ENCODE measurements around the gene NKIRAS2. TPM values are rescaled to one million over a fixed set of nuclear protein-coding genes. Genes with fewer than 3 reads are reported as not detected.

Gene NKIRAS2
- total RNA-seq, 6 experiments from 2014 or later, result 37.1 to 43.9 (median 40.3) TPM

- Mint-ChIP-seq H3K4me3 (no peak overlapping the region), H3K36me3 (ENCODE audit: low read depth) (peaks cover 6% of the 10 kb centered on the region; the same call in 1 of the 2 replicates), H3K27ac (no peak overlapping the region), H3K27me3 (ENCODE audit: insufficient read depth) (peaks cover 19% of the 10 kb centered on the region), H3K9me3 (no peaks in the 10 kb centered on the region), H3K4me1 (ENCODE audit: low read depth) (peaks cover 33% of the 10 kb centered on the region)
- no peak for DNase-seq
- TF ChIP-seq CTCF (IDR thresholded peaks at IDR 0.05), result peak; percentile 50; the same call in 1 of the 2 replicates
Measured at GRCh38 chr17:42027961-42028790, 8.3 kb downstream of the NKIRAS2 start.

DNA sequence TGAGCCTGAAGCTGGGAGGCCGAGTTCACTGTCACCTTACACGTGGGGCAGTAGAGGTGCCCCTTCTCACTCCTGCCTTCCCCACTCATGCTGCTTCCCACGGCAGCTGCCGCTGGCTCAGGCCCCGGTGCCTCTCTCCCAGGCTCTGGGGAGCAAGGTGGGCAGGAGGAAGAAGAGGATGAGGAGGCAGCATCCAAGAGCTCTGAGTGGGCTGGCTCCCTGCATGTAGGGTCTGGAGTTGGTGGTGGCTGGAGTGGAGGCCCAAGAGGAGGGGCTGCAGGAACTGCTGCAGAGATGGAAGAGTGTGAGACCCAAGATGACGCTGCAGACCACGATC is 8.9 kb downstream of the NKIRAS2 start:
- peaks cover 21% of the 10 kb centered on the region for H3K27me3 Mint-ChIP-seq (ENCODE audit: insufficient read depth)
- TF ChIP-seq CTCF (IDR thresholded peaks at IDR 0.05), result 0 out of 2 replicates have a peak, but pooled peaks have one; percentile 4
- peaks cover 30% of the 10 kb centered on the region for H3K4me1 Mint-ChIP-seq (ENCODE audit: low read depth)
- H3K9me3 Mint-ChIP-seq, result no peaks in the 10 kb centered on the region
- no peak overlapping the region for H3K27ac Mint-ChIP-seq
- H3K36me3 Mint-ChIP-seq (ENCODE audit: low read depth), result peaks cover 6% of the 10 kb centered on the region; the same call in 1 of the 2 replicates
- DNase-seq, result no peak
- no peak overlapping the region for H3K4me3 Mint-ChIP-seq

GRCh38 chr17:42031584-42031983 is 11.7 kb downstream of the NKIRAS2 start:
- no peak for DNase-seq
- TF ChIP-seq CTCF (IDR thresholded peaks at IDR 0.05), result no peak
- peaks cover 29% of the 10 kb centered on the region for H3K27me3 Mint-ChIP-seq (ENCODE audit: insufficient read depth)
- H3K27ac Mint-ChIP-seq, result no peak overlapping the region
- H3K36me3 Mint-ChIP-seq (ENCODE audit: low read depth), result no peaks in the 10 kb centered on the region
- H3K4me3 Mint-ChIP-seq, result no peak overlapping the region
- H3K4me1 Mint-ChIP-seq (ENCODE audit: low read depth), result peaks cover 2% of the 10 kb centered on the region; the same call in 1 of the 2 replicates
- H3K9me3 Mint-ChIP-seq, result no peaks in the 10 kb centered on the region

DNA sequence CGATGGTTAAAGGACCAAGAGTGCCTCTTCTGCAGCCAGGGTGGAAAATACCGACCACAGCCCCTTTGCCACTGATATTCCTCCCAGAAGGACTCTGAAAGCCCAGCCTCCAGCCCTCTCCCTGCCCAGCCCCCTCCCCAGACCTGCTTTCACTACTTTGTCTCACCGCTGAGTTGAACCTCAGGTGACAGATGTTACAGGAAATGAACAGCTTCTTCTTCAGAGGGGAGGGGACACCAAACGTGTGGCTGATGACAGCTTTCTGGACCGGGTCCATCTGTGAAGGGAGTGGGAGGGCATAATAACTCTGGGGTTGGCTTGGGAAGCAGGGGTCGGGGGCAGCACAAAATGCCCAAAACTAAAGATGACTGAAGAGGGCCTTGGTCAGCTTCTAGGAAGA is 14.2 kb downstream of the NKIRAS2 start:
- peaks cover 38% of the 10 kb centered on the region for H3K27me3 Mint-ChIP-seq (ENCODE audit: insufficient read depth)
- no peak overlapping the region for H3K4me3 Mint-ChIP-seq
- no peaks in the 10 kb centered on the region for H3K9me3 Mint-ChIP-seq
- no peak overlapping the region for H3K27ac Mint-ChIP-seq
- DNase-seq, result no peak
- H3K4me1 Mint-ChIP-seq (ENCODE audit: low read depth), result no peaks in the 10 kb centered on the region
- H3K36me3 Mint-ChIP-seq (ENCODE audit: low read depth), result no peaks in the 10 kb centered on the region
- no peak for TF ChIP-seq CTCF (IDR thresholded peaks at IDR 0.05)

- Mint-ChIP-seq H3K27me3 (ENCODE audit: insufficient read depth) (peaks cover 31% of the 10 kb centered on the region), H3K36me3 (ENCODE audit: low read depth) (no peaks in the 10 kb centered on the region), H3K9me3 (no peaks in the 10 kb centered on the region), H3K4me3 (no peak overlapping the region), H3K27ac (no peak overlapping the region), H3K4me1 (ENCODE audit: low read depth) (no peaks in the 10 kb centered on the region)
- no peak for DNase-seq
- no peak for TF ChIP-seq CTCF (IDR thresholded peaks at IDR 0.05)
Measured at GRCh38 chr17:42038221-42038973, 18.5 kb downstream of the NKIRAS2 start.

All from HFFc6 (cell line).